ENCODE results near the gene DMKN.

Gene DMKN

DNA sequence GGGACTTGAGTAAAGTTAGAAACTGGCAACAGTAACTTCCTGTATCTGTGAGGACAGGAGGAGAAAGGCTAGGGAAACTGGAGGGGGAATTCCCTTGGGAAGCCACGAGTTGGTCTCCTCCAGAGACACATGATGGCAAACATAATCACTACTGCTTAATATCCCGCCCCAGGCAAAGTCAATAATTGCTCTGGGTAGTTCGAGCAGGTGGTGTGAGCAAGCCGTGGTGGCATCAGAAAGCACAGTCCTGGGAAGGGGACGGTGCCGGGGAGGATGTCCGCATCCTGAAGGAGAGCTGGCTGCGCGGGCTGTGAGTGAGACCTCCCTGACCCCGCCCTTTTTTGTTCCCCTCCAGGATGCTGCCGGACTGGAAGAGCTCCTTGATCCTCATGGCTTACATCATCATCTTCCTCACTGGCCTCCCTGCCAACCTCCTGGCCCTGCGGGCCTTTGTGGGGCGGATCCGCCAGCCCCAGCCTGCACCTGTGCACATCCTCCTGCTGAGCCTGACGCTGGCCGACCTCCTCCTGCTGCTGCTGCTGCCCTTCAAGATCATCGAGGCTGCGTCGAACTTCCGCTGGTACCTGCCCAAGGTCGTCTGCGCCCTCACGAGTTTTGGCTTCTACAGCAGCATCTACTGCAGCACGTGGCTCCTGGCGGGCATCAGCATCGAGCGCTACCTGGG is 63.9 kb downstream of the DMKN start:
- no peaks in the 10 kb centered on the region for H3K36me3 ChIP-seq (ENCODE audit: control insufficient read depth in 2 of 2, insufficient read depth in 2 of 2, low read length in 2 of 2)
- no peaks in the 10 kb centered on the region for H3K4me1 ChIP-seq (ENCODE audit: control insufficient read depth, insufficient read depth, low read length)
- no peak overlapping the region for H3K27ac ChIP-seq (ENCODE audit: low read length)
- H3K4me3 ChIP-seq (ENCODE audit: low read length in 2 of 2): no peak overlapping the region
- H3K27me3 ChIP-seq (ENCODE audit: control insufficient read depth in 1 of 2, insufficient read depth in 2 of 2, low read length in 2 of 2): peaks cover 0 to 4% of the 10 kb centered on the region in 2 donors
- H3K9ac ChIP-seq (ENCODE audit: low read length in 2 of 2): no peak overlapping the region
- H3K9me3 ChIP-seq (ENCODE audit: control insufficient read depth in 2 of 2, low read length in 2 of 2): no peaks in the 10 kb centered on the region

GRCh38 chr19:35447606-35448469 is 65.6 kb downstream of the DMKN start, which contains the start of gene FFAR2:
TSS of gene FFAR2 (plus strand) at chr19:35448257. CDS start at chr19:35449715, 1,458 bp downstream.
- H3K9ac ChIP-seq (ENCODE audit: low read length in 2 of 2): no peak within 1 kb of the TSS
- no peak within 1 kb of the TSS for H3K27ac ChIP-seq (ENCODE audit: low read length)
- no peaks in the 10 kb centered on the region for H3K4me1 ChIP-seq (ENCODE audit: control insufficient read depth, insufficient read depth, low read length)
- H3K36me3 ChIP-seq (ENCODE audit: control insufficient read depth in 2 of 2, insufficient read depth in 2 of 2, low read length in 2 of 2): no peaks in the 10 kb centered on the region
- peaks cover 0 to 4% of the 10 kb centered on the region in 2 donors for H3K27me3 ChIP-seq (ENCODE audit: control insufficient read depth in 1 of 2, insufficient read depth in 2 of 2, low read length in 2 of 2)
- no peak within 1 kb of the TSS for H3K4me3 ChIP-seq (ENCODE audit: low read length in 2 of 2)
- H3K9me3 ChIP-seq (ENCODE audit: control insufficient read depth in 2 of 2, low read length in 2 of 2): no peaks in the 10 kb centered on the region

All from stomach smooth muscle (tissue), 2 donors.